Measurements from ENCODE around the gene JOSD2.

DNA sequence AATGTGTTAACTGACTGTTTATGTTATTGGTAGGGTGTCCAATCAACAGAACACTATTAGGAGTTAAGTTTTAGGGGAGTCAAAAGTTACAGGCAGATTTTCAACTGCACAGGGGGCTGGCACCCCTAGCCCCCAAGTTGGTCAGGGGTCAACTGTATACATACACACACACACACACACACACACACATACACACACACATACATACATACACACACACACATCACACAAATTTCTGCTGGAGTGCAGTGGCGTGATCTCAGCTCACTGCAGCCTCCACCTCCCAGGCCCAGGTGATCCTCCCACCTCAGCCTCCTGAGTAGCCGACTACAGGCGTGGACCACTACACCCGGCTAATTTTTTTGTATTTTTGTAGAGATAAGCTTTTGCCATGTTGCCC, 47.0 kb upstream of the JOSD2 start:
- TF ChIP-seq POLR2AphosphoS5 (IDR thresholded peaks at IDR 0.05) (no peak), POLR2A (IDR thresholded peaks at IDR 0.05; ENCODE audit: low read depth) (no peak)

Data from esophagus muscularis mucosa (tissue), 2 donors.